ENCODE results near the gene TRIM7.
A peak's percentile ranks its signal among the peaks of the same experiment; 100 is the strongest.
"Not testable (repeated sequence)": the region's sequence is repeated elsewhere in the genome, so short reads cannot be mapped to it uniquely, and the experiment has no call there.

Gene TRIM7

GRCh38 chr5:181232593-181232992 is 27.6 kb upstream of the TRIM7 start:
- DNase-seq: no peak

- no peak for DNase-seq
Observed at GRCh38 chr5:181231432-181231831, 26.4 kb upstream of the TRIM7 start.

DNA sequence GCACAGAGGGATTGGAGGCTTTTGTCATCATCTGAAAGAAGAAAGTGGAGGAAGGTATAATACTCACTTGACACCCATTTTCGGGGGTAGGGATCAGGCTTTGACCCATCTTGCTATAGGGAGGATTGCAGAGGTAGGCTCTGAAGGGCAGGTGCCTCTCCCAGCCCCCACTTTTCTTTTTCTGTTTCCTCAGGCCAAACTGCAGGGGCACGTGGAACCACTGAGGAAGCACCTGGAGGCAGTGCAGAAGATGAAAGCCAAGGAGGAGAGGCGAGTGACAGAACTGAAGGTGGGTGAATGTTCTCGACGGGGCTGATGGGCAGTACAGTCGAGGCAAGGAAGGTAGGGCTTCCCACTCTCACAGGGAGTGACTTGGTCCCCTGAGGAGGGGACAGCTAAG is 25.6 kb upstream of the TRIM7 start:
- no peak for DNase-seq

DNA sequence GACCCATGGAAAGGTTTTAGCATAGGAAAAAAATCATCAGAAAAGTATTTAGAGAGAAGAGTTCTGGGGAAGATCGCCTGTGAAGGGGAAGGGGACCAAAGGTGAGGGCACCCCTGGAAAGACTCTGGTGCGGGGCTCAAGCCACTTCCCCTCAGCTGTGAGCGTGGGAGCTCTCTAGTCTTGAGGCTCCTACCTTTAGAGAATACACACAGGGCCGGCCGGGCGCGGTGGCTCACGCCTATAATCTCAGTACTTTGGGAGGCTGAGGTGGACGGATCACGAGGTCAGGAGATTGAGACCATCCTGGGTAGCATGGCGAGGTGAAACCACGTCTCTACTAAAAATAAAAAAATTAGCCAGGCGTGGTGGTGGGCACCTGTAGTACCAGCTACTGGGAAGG is 25.0 kb upstream of the TRIM7 start:
- DNase-seq: no peak

DNA sequence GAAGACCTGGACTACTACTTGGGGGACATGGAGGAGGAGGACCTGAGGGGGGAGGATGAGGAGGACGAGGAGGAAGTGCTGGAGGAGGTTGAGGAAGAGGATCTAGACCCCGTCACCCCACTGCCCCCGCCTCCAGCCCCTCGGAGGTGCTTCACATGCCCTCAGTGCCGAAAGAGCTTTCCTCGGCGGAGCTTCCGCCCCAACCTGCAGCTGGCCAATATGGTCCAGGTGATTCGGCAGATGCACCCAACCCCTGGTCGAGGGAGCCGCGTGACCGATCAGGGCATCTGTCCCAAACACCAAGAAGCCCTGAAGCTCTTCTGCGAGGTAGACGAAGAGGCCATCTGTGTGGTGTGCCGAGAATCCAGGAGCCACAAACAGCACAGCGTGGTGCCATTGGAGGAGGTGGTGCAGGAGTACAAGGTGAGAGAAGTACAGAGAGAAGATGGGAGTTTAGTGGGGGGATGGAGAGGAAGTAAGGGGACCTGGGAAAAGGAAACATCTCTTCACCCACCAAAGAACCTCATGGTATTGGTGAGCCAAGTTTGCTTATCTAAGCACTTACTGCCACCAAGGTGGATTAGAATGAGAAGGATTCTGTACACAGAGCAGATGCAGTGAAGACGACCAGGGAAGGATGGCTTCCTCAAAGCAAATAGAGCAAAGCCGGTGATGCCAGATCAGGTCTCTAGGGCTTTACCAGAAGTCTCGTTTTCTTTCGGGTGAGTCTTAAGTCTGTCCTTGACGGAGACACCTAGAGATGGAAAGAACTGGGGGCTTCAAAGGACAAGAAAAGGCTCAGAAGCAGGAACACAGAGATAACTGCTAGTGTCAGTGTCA is 19.6 kb upstream of the TRIM7 start:
- DNase-seq: peak; percentile 56

- DNase-seq: no peak
Observed at GRCh38 chr5:181223729-181224389, 18.9 kb upstream of the TRIM7 start.

- peak; percentile 98 for DNase-seq
Observed at GRCh38 chr5:181223058-181223728, 18.2 kb upstream of the TRIM7 start, which contains the start of gene TRIM41. TSS of gene TRIM41 (plus strand) at chr5:181223281. CDS start at chr5:181224000, 719 bp downstream.

GRCh38 chr5:181222630-181223057 is 17.6 kb upstream of the TRIM7 start:
- no peak for DNase-seq

- DNase-seq: peak; percentile 96
Observed at GRCh38 chr5:181221792-181222629, 17.0 kb upstream of the TRIM7 start.

DNA sequence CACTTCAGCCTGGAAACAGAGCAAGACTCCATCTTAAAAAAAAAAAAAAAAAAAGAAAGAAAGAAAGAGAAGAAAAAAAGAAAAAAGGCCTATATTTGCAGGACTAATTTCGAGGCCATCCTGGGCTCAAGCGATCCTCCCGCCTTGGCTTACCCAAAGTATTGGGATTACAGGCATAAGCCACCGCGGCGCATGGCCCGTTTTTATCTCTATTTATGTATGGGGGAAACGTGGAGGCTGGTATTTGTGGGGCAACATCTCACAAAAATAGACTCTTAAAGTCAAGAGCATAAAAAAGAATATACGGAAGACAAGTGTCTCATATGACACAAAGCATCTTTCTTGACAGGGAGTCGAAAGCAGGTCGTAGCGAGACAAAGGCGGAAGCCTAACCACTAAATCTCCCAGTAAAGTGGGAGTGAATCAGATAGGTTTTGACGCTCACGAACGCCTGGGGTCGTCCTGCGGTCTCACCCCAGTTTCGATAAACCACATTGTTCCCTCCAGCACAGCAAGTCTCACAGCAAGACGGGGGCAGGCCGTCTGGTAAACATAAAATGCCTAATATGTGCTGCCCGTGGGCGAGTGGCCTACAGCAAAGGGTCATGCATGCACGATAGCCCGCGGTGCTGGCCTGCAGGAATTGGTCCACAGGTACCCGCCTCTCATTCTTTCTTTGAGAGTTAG is 16.3 kb upstream of the TRIM7 start:
- peak; percentile 76 for DNase-seq

- DNase-seq: no peak
Observed at GRCh38 chr5:181220178-181220515, 15.2 kb upstream of the TRIM7 start.

- DNase-seq: no peak
Observed at GRCh38 chr5:181219262-181220177, 14.5 kb upstream of the TRIM7 start.

- DNase-seq: no peak
Observed at GRCh38 chr5:181218795-181219124, 13.8 kb upstream of the TRIM7 start.

DNA sequence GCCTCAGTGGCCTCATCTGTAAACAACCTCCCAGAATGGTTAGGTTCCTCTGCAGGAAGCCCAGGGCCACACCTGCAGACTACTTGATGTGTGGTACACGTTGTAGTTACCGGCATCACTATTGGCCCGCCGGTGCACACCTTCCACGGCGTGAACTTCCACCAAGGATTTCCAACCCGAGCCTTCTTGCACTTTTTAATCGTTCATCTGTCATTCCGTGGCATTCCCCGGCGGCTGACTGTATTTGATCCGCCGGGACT is 12.7 kb upstream of the TRIM7 start:
- DNase-seq: peak; percentile 58

DNA sequence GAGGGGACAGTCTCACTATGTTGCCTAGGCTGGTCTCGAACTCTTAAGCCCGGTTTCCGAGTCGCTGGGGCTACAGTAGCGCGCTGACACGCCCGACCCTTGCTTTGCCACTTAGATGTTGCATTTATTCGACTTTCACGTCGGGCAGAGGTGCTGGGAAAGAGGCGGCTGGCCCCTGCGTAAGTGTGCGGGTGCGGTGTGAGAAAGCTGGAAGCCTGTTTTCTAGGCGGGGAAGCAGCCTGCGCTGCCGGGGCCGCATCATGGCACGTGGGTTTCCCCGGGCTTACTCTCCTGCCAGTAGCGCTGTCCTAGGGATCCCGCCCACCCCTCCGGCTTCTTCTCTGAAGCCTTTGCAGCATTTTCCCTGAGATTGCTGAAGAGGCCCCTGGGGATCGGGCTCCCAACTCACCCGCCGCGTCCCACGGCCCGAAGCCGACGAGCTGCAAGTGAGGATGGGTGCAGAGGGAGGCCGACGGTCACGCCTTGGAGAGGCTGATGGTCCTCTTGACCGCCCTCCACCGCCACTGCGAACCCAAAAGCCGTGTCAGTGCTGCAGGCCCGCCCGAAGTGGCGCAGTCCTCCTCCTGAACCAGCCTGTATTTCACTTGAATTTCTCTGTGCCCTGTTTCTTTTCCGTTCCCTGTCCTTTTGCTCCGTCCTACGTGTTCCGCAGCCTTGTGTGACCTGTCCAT is 12.3 kb upstream of the TRIM7 start:
- DNase-seq: peak; percentile 76

DNA sequence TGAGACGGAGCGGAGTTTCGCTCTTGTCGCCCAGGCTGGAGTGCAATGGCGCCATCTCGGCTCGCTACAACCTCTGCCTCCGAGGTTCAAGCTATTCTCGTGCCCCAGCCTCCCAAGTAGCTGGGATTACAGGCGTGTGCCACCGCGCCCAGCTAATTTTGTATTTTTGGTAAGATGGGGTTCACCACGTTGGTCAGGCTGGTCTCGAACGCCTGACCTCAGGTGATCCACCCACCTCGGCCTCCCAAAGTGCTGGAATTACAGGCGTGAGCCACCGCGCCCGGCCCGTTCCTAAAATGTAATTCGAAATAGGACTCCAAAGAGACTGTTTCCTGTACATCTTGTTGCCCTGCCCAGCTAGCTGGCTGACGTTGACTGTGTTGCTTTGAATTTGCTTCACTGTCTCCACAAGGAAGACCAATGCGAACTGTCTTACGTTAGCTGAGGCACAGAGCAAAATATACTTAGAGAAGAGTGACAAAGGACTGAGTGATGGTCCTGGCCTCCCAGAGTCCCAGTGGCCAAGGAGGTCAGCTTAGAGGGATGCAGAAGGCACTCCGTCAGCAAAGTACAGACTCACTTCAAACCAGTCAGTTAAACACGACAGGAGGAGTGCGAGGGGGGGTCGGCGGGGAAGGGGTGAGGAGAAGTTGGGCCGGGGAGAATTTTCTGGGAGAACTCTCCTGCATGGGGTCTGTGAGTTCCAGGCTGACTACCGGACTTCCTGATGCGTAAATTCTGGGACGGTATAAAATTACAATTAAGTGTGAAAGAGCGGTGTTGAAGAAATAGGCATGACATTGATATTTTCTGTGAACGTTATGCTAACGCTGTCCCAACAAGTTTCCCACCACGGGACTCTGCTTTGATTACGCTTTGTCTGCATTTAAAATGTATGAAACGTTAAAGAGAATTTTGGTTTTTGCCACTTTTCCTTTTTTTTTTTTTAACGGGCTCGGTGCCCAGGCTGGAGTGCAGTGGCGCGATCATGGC is 11.3 kb upstream of the TRIM7 start:
- DNase-seq: peak; percentile 36

- DNase-seq: not testable (repeated sequence)
Observed at GRCh38 chr5:181214249-181214648, 9.3 kb upstream of the TRIM7 start.

DNA sequence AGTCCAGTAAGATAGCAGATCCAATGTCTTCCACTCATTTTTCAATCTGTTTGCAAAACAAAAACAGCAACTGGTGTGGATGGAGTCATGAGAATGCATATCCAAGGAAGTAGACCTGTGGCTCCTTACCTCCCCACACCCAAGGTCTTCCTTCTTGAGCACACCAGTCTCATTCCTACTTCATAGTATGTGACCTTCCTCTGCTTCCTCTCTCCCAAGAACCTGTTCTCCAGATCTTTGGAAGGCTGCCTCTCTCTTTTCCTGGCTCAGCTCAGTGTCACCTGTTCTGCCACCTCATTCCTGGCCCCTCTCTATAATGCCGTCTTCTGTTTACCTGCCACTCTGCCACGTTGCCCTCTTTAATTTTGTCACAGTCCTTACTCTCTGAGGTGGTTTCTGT is 7.9 kb upstream of the TRIM7 start:
- DNase-seq: no peak

- DNase-seq: no peak
Observed at GRCh38 chr5:181212080-181212479, 7.1 kb upstream of the TRIM7 start.

DNA sequence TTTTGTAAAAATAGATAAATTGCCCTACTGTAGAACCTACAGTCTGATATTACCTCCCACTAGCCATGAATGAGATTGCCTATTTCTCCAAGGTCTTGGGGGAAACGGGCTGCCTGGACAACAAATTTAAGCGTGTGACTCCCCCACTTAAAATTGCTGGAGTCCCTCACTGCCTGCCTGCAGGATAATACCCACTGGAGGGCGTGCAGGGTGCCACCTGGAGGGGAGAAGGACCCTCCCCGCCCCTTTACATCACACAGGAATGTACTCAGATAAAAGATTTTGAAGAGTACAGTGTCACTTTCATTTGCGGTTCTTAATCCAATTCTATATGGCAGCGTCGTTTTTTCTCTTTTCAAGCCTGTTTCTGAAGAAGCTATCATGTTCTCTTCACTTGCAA is 6.2 kb upstream of the TRIM7 start:
- no peak for DNase-seq
